Activated CD4-positive, alpha-beta T cell treated with anti-CD3 and anti-CD28 coated beads for 1 hour (primary cell): Measurements from ENCODE around the gene ANKS3.

Experiments
- DNase-seq: peaks from one replicate; pipeline ENCODE4 v3.0.0-alpha.2; 2020

The ANKS3 gene, protein sequence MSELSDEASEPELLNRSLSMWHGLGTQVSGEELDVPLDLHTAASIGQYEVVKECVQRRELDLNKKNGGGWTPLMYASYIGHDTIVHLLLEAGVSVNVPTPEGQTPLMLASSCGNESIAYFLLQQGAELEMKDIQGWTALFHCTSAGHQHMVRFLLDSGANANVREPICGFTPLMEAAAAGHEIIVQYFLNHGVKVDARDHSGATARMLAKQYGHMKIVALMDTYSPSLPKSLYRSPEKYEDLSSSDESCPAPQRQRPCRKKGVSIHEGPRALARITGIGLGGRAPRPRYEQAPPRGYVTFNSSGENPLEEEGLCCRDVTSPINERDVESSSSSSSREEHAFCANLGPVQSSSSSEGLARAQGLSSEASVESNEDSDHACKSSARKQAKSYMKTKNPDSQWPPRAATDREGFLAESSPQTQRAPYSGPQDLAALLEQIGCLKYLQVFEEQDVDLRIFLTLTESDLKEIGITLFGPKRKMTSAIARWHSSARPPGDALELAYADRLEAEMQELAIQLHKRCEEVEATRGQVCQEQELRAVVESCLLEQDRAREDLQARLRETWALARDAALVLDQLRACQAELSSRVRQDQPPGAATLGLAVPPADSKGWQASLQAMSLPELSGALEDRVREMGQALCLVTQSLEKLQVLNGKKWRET

GRCh38 chr16:4734063-4734729 is at the start of gene ANKS3, which contains the start of gene DNAAF8:
Gene ANKS3 (minus strand): TSS chr16:4734271. CDS start chr16:4730149, 4,122 bp downstream.
Gene DNAAF8 (plus strand): TSS chr16:4734537. CDS start chr16:4736515, 1,978 bp downstream.
- DNase-seq = peak; percentile 67

- DNase-seq = no peak
Measured at GRCh38 chr16:4783251-4783950, 49.3 kb upstream of the ANKS3 start.

DNA sequence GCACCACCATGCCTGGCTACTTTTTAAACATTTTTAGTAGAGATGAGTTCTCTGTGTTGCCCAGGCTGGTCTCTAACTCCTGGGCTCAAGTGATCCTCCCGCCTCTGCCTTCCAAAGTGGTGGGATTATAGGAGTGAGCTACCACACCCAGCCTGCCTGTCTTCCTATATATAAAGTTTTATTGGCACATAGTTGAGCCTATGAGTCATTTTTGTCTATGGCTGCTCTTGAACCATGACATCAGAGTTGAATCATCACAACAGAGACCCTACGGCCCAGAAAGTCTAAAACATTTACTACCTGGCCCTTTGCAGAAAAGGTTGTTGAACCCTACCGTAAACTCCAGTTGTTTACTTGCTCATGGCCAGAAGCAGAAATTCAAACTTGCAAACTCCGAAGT is 46.2 kb upstream of the ANKS3 start:
- DNase-seq = no peak

DNA sequence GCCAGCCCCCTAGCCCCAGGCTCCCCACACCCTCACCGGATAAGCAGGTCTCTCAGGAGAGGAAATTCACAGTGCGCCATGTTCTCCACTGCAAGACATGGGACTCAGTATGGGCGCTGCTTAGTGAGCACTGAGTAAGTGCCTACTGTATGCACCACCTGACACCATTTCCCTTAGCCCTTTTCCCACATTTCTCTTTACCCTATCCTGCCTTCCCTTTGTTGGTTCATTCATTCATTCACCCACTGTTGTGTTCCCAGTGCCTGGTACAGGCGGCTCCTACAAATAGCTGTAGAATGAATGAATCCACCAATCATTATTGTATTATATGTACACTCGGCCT is 44.0 kb upstream of the ANKS3 start:
- DNase-seq = no peak

GRCh38 chr16:4777339-4778049 is 43.4 kb upstream of the ANKS3 start:
- DNase-seq = no peak

GRCh38 chr16:4776141-4776705 is 42.2 kb upstream of the ANKS3 start:
- DNase-seq = no peak

DNA sequence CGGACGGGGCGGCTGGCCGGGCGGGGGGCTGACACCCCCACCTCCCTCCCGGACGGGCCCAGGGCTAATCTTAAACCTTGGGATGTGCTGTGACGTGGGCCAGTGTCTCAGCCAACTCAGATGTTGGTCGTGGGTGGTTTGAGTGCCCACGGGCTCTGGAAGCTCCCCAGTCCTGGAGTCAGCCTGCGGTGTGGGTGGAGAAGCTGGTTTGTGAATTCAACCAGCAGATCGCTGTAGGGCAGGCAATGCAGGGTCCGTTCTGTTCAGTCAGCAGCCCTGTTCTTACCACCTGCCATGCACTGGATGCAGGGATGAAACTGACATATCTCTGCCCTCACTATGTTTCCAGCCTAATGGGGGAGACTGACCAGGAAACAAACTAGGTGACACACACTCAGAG is 40.9 kb upstream of the ANKS3 start:
- no peak for DNase-seq

- DNase-seq = no peak
Measured at GRCh38 chr16:4772351-4772750, 38.3 kb upstream of the ANKS3 start.

GRCh38 chr16:4771646-4772045 is 37.6 kb upstream of the ANKS3 start:
- DNase-seq = no peak

GRCh38 chr16:4769306-4769638 is 35.2 kb upstream of the ANKS3 start:
- DNase-seq = no peak

GRCh38 chr16:4768549-4769305 is 34.7 kb upstream of the ANKS3 start:
- DNase-seq = peak; percentile 64

DNA sequence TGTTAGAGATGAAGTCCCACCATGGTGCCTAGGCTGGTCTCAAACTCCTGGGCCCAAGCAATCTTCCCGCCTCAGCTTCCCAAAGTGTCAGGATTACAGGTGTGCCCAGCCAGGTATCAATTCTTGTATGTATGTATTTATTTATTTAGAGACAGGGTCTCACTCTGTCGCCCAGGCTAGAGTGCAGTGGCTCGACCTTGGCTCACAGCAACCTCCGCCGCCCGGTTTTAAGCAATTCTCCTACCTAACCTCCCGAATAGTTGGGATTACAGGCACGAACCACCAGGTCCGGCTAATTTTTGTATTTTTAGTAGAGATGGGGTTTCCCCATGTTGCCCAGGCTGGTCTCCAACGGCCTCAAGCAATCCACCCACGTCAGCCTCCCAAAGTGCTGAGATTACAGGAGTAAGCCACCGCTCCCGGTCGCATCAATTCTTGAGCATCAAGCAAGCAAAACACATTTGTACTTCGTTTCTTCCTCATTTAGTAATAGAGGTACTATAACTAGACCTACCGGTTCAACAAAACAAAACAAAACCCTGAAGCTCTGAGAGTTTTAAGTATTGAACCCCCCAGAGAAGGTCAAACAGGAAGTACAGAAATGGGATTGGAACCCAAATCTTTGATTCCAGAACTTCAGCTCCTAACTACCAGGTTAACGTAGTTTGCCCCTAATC is 33.9 kb upstream of the ANKS3 start:
- DNase-seq = no peak

DNA sequence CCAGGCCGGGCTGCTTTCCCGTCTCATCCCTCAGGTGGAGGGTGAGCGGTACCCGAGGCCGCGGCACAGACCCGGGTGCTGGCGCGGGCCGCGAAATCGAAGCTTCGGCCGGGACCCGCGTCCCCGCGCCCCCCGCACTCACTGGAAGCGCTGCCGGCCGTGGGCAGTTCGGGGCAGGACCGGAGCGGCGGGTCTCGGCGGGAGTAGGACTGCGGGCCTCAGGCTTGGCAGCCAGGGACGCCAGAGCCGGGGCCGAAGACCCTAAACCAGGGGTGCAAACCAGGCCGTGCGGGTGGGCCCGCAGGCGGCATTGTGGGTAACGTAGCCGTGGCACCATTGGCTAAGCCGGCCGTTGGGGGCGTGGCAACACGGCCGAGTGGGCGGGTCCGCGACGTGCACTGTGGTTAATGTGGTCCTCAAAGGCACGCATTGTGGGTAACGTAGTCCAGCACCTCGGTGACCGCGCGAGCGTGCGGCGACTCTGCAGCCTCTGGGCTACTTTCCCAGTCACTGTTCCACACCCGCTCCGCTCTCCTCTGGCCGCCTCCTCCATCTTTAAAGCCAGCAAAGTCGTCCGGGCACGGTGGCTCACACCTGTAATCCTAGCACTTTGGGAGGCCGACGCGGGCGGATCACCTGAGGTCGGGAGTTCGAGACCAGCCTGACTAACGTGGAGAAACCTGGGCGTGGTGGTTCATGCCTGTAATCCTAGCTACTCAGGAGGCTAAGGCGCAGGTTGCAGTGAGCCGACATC is 33.0 kb upstream of the ANKS3 start, which contains the start of gene ZNF500:
ZNF500 (minus strand) TSS at position 288 of the 754 bp plus-strand sequence. CDS start 1,184 bp downstream, outside the sequence.
- peak; percentile 93 for DNase-seq

GRCh38 chr16:4765511-4766474 is 31.7 kb upstream of the ANKS3 start:
- no peak for DNase-seq

- DNase-seq = no peak
Measured at GRCh38 chr16:4763791-4764190, 29.7 kb upstream of the ANKS3 start.

DNA sequence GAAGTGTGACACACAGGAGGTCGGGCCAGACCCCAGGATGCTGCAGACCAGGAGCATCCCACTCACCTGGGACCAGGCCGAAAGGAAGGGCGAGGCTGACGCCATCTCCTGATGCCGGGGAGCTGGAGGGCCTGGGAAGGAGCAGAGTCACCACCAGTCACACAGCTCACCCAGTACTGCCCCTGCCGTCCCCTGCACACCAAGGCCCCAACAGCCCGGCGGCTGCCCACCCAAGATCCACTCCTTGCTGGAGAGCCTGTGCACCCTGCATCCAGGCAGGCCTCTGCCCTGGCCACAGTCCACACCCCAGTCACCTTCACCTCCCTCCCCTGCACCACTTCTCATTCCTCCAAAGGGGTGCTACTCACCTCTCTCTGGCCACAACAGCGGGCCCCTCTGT is 28.1 kb upstream of the ANKS3 start:
- DNase-seq = no peak

DNA sequence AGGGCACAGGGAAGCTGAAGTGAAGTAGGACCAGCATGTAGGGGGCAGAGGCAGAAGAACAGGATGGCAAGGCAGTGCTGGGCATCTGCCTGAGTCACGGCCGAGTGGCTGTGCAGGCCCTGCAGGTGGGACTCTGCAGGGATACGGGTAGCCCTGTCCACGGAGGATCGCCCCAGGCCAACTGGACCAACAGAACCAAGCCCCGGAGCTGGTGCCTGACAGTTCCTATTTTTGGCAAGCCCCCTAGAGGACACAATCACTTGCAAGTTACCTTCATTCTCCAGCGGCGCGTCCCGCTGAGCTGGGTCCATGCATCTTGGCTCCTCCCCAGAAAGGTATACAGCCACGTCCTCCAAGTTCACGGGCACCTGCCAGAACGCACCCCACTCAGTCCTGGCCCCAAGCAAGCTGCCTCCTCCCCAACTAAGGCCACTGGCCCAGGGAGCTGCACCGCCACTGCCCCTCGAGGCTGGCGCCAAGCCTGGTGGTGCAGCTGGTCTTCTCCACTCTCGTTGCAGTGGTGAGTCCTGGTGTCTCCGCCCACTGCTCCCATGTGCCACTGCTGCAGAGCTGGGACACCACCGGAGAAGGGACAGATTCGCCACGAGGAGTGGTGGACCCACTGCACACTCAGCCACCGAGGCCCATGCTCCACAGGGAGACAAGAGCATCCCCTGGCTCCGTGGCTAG is 26.3 kb upstream of the ANKS3 start:
- no peak for DNase-seq

DNA sequence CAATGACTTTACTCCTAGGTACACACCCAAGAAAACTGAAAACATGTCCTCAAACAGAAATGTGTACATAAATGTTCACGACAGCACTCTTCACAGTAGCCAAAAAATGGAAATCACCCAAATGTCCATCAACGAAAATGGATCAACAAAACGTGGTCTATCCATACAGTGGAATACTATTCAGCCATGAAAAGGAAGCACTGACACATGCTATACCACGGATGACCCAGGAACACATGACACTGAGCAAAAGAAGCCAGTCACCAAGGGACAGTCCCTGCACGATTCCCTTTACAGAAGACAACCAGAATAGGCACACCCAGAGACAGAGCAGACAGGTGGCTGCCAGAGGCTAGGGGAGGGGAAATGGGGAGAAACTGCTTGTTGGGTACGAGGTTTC is 21.6 kb upstream of the ANKS3 start:
- no peak for DNase-seq
